Ascending aorta (tissue), 2 donors: ENCODE results near the gene RNPS1. TPM values are rescaled to one million over a fixed set of nuclear protein-coding genes. Genes with fewer than 3 reads are reported as not detected.

Experiments used
- DNase-seq, 2 donors: peaks; one replicate each; pipeline ENCODE4 v3.0.0-alpha.2; 2019; ENCODE audit warnings: low spot score in 2 of 2
- H3K27ac ChIP-seq, 2 donors: fragments of 200-600 bp; sonication (generic); one replicate each; pipeline ENCODE4 v1.5.1; 2016 to 2017; ENCODE audit warnings: mild to moderate bottlenecking in 1 of 2
- H3K27me3 ChIP-seq: fragments of 200-600 bp; sonication (generic); one replicate; pipeline ENCODE4 v1.5.1; 2017
- H3K36me3 ChIP-seq, 2 donors: fragments of 200-600 bp; sonication (generic); one replicate each; pipeline ENCODE4 v1.5.1; 2016
- H3K4me1 ChIP-seq, 2 donors: fragments of 200-600 bp; sonication (generic); one replicate each; pipeline ENCODE4 v1.5.1; 2016 to 2017; ENCODE audit warnings: mild to moderate bottlenecking in 1 of 2
- H3K4me3 ChIP-seq, 2 donors: fragments of 200-600 bp; sonication (generic); one replicate each; pipeline ENCODE4 v1.5.1; 2016 to 2017; ENCODE audit warnings: mild to moderate bottlenecking in 1 of 2
- H3K9me3 ChIP-seq, 2 donors: fragments of 200-600 bp; sonication (generic); one replicate each; pipeline ENCODE4 v1.5.1; 2016
- CTCF ChIP-seq, 3 experiments: fragments of 200-600 bp in 2 of 3; fragments of 450-650 bp in 1 of 3; sonication (generic) in 2 of 3; IDR thresholded peaks; one replicate each; pipeline ENCODE4 v1.5.1; 2016 to 2019; ENCODE audit warnings: antibody characterized with exemption in 3 of 3, mild to moderate bottlenecking in 1 of 3, moderate library complexity in 1 of 3
- intact Hi-C: fragments of 100-400 bp; cut with DNase I; formaldehyde crosslinking; loops from one replicate; pipeline ENCODE4 v1.15.1; 2023
- total RNA-seq: library from RNA; depleted of rRNA; stranded (reverse); fragments of >200 nt; gene quantifications from one replicate; pipeline ENCODE4 v1.1.0, GENCODE V29; 2016

Gene RNPS1
- total RNA-seq, 1 donor from 2014 or later, result 134 TPM

GRCh38 chr16:2292221-2292620, 24.3 kb upstream of the RNPS1 start:
- Histone ChIP-seq H3K4me1 (no peaks in the 10 kb centered on the region), H3K9me3 (no peaks in the 10 kb centered on the region), H3K27me3 (no peaks in the 10 kb centered on the region), H3K27ac (no peak overlapping the region), H3K4me3 (no peak overlapping the region), H3K36me3 (peaks cover 41 to 62% of the 10 kb centered on the region in 2 donors)
- TF ChIP-seq CTCF (IDR thresholded peaks at IDR 0.05), result no peak
- intact Hi-C loops, result no loop called here
- DNase-seq, result no peak

GRCh38 chr16:2289282-2289681, 21.4 kb upstream of the RNPS1 start:
- peaks cover 32 to 67% of the 10 kb centered on the region in 2 donors for H3K36me3 ChIP-seq
- no peak overlapping the region for H3K27ac ChIP-seq
- intact Hi-C loops, result no loop called here
- H3K27me3 ChIP-seq, result no peaks in the 10 kb centered on the region
- no peak overlapping the region for H3K4me3 ChIP-seq
- H3K4me1 ChIP-seq, result no peaks in the 10 kb centered on the region
- no peak for TF ChIP-seq CTCF (IDR thresholded peaks at IDR 0.05)
- no peak for DNase-seq
- H3K9me3 ChIP-seq, result no peaks in the 10 kb centered on the region

- Histone ChIP-seq H3K27me3 (no peaks in the 10 kb centered on the region), H3K9me3 (no peaks in the 10 kb centered on the region), H3K4me1 (no peaks in the 10 kb centered on the region), H3K36me3 (peaks cover 37 to 73% of the 10 kb centered on the region in 2 donors), H3K4me3 (no peak overlapping the region), H3K27ac (no peak overlapping the region)
- intact Hi-C loops, result no loop called here
- no peak for DNase-seq
- no peak for TF ChIP-seq CTCF (IDR thresholded peaks at IDR 0.05)
Observed at GRCh38 chr16:2288726-2289125, 20.8 kb upstream of the RNPS1 start.

GRCh38 chr16:2287916-2288547, 20.1 kb upstream of the RNPS1 start:
- DNase-seq, result no peak
- TF ChIP-seq CTCF (IDR thresholded peaks at IDR 0.05), result no peak
- H3K27ac ChIP-seq, result no peak overlapping the region
- peaks cover 39 to 80% of the 10 kb centered on the region in 2 donors for H3K36me3 ChIP-seq
- H3K9me3 ChIP-seq, result no peaks in the 10 kb centered on the region
- H3K4me1 ChIP-seq, result no peaks in the 10 kb centered on the region
- no peak overlapping the region for H3K4me3 ChIP-seq
- intact Hi-C loops, result no loop called here
- no peaks in the 10 kb centered on the region for H3K27me3 ChIP-seq

GRCh38 chr16:2286550-2286949, 18.6 kb upstream of the RNPS1 start:
- intact Hi-C loops, result no loop called here

More at GRCh38 chr16:2286550-2286949, 18.6 kb upstream of the RNPS1 start:
- peaks cover 36 to 74% of the 10 kb centered on the region in 2 donors for H3K36me3 ChIP-seq
- H3K27me3 ChIP-seq, result no peaks in the 10 kb centered on the region
- H3K4me3 ChIP-seq, result no peak overlapping the region
- H3K4me1 ChIP-seq, result no peaks in the 10 kb centered on the region
- no peak for DNase-seq
- H3K27ac ChIP-seq, result no peak overlapping the region
- no peak for TF ChIP-seq CTCF (IDR thresholded peaks at IDR 0.05)
- H3K9me3 ChIP-seq, result no peaks in the 10 kb centered on the region
